Breast epithelium (tissue), 3 donors: ENCODE data around the gene POTEF.
"Not testable (repeated sequence)": the region's sequence is repeated elsewhere in the genome, so short reads cannot be mapped to it uniquely, and the experiment has no call there.

Experiments
- CTCF ChIP-seq, 3 donors: fragments of 450-650 bp; IDR thresholded peaks; one replicate each; pipeline ENCODE4 v1.5.1; 2016 to 2017; ENCODE audit warnings: antibody characterized with exemption in 3 of 3, mild to moderate bottlenecking in 3 of 3, moderate library complexity in 3 of 3
- POLR2A ChIP-seq: fragments of 450-650 bp; IDR thresholded peaks from one replicate; pipeline ENCODE4 v1.6.1; 2016; ENCODE audit warnings: antibody characterized with exemption, mild to moderate bottlenecking, moderate library complexity
- POLR2AphosphoS5 ChIP-seq, 3 donors: sonication (generic); formaldehyde crosslinking; IDR thresholded peaks; one replicate each; pipeline ENCODE4 v1.6.1; 2017; ENCODE audit warnings: antibody characterized with exemption in 3 of 3

GRCh38 chr2:130157354-130157753, 28.3 kb upstream of the POTEF start:
- not testable (repeated sequence) for TF ChIP-seq CTCF (IDR thresholded peaks at IDR 0.05); POLR2A; POLR2AphosphoS5 (IDR thresholded peaks at IDR 0.05)
